ENCODE measurements around the gene RFC5.
"Not testable (repeated sequence)": the region's sequence is repeated elsewhere in the genome, so short reads cannot be mapped to it uniquely, and the experiment has no call there.

Gene RFC5

GRCh38 chr12:118073768-118074167 is 57.3 kb downstream of the RFC5 start:
- H3K4me3 ChIP-seq (ENCODE audit: insufficient read depth, low read length, poor library complexity, severe bottlenecking) = no peak overlapping the region
- no peaks in the 10 kb centered on the region for H3K36me3 ChIP-seq (ENCODE audit: low read length)
- H3K9me3 ChIP-seq (ENCODE audit: insufficient read depth, low read length) = no peaks in the 10 kb centered on the region
- no peak overlapping the region for H3K9ac ChIP-seq (ENCODE audit: low read length)
- no peaks in the 10 kb centered on the region for H3K9me2 ChIP-seq (replicated peaks; ENCODE audit: insufficient read depth, low read length)
- H3K79me2 ChIP-seq (ENCODE audit: insufficient read depth, low read length) = no peaks in the 10 kb centered on the region
- TF ChIP-seq CTCF (IDR thresholded peaks at IDR 0.05; ENCODE audit: insufficient read depth, low read length, poor library complexity, severe bottlenecking) (no peak), EZH2phosphoT487 (conservative IDR thresholded peaks at IDR 0.05; ENCODE audit: low read length) (no peak)
- H4K20me1 ChIP-seq (ENCODE audit: low read depth, low read length) = no peaks in the 10 kb centered on the region
- no peaks in the 10 kb centered on the region for H3F3A ChIP-seq (ENCODE audit: insufficient read depth)
- H3K4me2 ChIP-seq (ENCODE audit: low read depth, low read length, poor library complexity, severe bottlenecking) = no peak overlapping the region
- H3K27ac ChIP-seq (ENCODE audit: low read depth, low read length) = no peak overlapping the region
- no peaks in the 10 kb centered on the region for H3K27me3 ChIP-seq (ENCODE audit: low read length)
- H2AFZ ChIP-seq (ENCODE audit: low read depth, low read length, severe bottlenecking) = no peak overlapping the region

- not testable (repeated sequence) for H3K9me3 ChIP-seq (ENCODE audit: insufficient read depth, low read length); H3K4me3 ChIP-seq (ENCODE audit: insufficient read depth, low read length, poor library complexity, severe bottlenecking); H3K9ac ChIP-seq (ENCODE audit: low read length); H4K20me1 ChIP-seq (ENCODE audit: low read depth, low read length); H3K27ac ChIP-seq (ENCODE audit: low read depth, low read length); H3K27me3 ChIP-seq (ENCODE audit: low read length); H3K4me2 ChIP-seq (ENCODE audit: low read depth, low read length, poor library complexity, severe bottlenecking); H2AFZ ChIP-seq (ENCODE audit: low read depth, low read length, severe bottlenecking); H3K36me3 ChIP-seq (ENCODE audit: low read length); H3F3A ChIP-seq (ENCODE audit: insufficient read depth); H3K9me2 ChIP-seq (replicated peaks; ENCODE audit: insufficient read depth, low read length); H3K79me2 ChIP-seq (ENCODE audit: insufficient read depth, low read length)
Measured at GRCh38 chr12:118081521-118081920, 65.0 kb downstream of the RFC5 start.
